Fibroblast of lung (primary cell): Measurements from ENCODE around the gene SEMA7A. TPM values are rescaled to one million over a fixed set of nuclear protein-coding genes. Genes with fewer than 3 reads are reported as not detected.

Source experiments
- DNase-seq, 2 donors: peaks; one replicate each; pipeline versions ENCODE4 v3.0.0 to v3.0.0-alpha.2; 2010; ENCODE audit warnings: low read depth in 2 of 2
- H2AFZ ChIP-seq: 2 replicates; pipeline ENCODE4 v1.5.1; 2012; ENCODE audit warnings: low read length, control low read depth, inconsistent platforms
- H3K27ac ChIP-seq: 2 replicates; pipeline ENCODE4 v1.5.1; 2011; ENCODE audit warnings: low read length, control low read depth; ENCODE audit not compliant: insufficient read depth
- H3K27me3 ChIP-seq: 2 replicates; pipeline ENCODE4 v1.5.1; 2011; ENCODE audit warnings: mild to moderate bottlenecking, low read length; ENCODE audit not compliant: control insufficient read depth, insufficient read depth
- H3K36me3 ChIP-seq: 2 replicates; pipeline ENCODE4 v1.5.1; 2011; ENCODE audit warnings: low read length; ENCODE audit not compliant: control insufficient read depth, insufficient read depth
- H3K4me1 ChIP-seq: 2 replicates; pipeline ENCODE4 v1.5.1; 2011; ENCODE audit warnings: low read length; ENCODE audit not compliant: control insufficient read depth, insufficient read depth; ENCODE audit errors: extremely low read depth
- H3K4me2 ChIP-seq: 2 replicates; pipeline ENCODE4 v1.5.1; 2011; ENCODE audit warnings: low read length, control low read depth; ENCODE audit not compliant: insufficient read depth; ENCODE audit errors: extremely low read depth
- H3K4me3 ChIP-seq, 4 experiments: fragments of 200-600 bp in 1 of 4; sonication (generic) in 1 of 4; replicated peaks in 1 of 4; 2 replicates each; pipeline ENCODE4 v1.5.1; 2011 to 2016; ENCODE audit warnings: low read length in 4 of 4, low read depth in 3 of 4, mild to moderate bottlenecking in 3 of 4, control low read depth in 2 of 4, inconsistent platforms in 1 of 4, mixed read lengths in 1 of 4; ENCODE audit not compliant: insufficient read depth in 1 of 4; ENCODE audit errors: control extremely low read depth in 1 of 4
- H3K79me2 ChIP-seq: 2 replicates; pipeline ENCODE4 v1.5.1; 2012; ENCODE audit warnings: mild to moderate bottlenecking, low read length, inconsistent platforms; ENCODE audit not compliant: control insufficient read depth, insufficient read depth
- H3K9ac ChIP-seq: 2 replicates; pipeline ENCODE4 v1.5.1; 2011; ENCODE audit warnings: mild to moderate bottlenecking, low read length, control low read depth; ENCODE audit not compliant: insufficient read depth
- H3K9me3 ChIP-seq: 2 replicates; pipeline ENCODE4 v1.5.1; 2012; ENCODE audit warnings: low read depth, low read length; ENCODE audit not compliant: control insufficient read depth, insufficient read depth
- H4K20me1 ChIP-seq: 2 replicates; pipeline ENCODE4 v1.5.1; 2011; ENCODE audit warnings: low read length; ENCODE audit not compliant: control insufficient read depth, insufficient read depth; ENCODE audit errors: extremely low read depth
- CTCF ChIP-seq, 2 donors: IDR thresholded peaks in 1 of 2; conservative IDR thresholded peaks in 1 of 2; 1 replicate in 1 of 2; 2 replicates in 1 of 2; pipeline ENCODE4 v1.5.1; 2011 to 2012; ENCODE audit warnings: low read length in 2 of 2, control low read depth in 1 of 2, inconsistent platforms in 1 of 2, low read depth in 1 of 2, mild to moderate bottlenecking in 1 of 2
- EZH2 ChIP-seq: IDR thresholded peaks from 2 replicates; pipeline ENCODE4 v1.5.1; 2012; ENCODE audit warnings: low read length, control low read depth, mild to moderate bottlenecking; ENCODE audit errors: missing control alignments
- polyA plus RNA-seq, 2 donors: library from polyadenylated mRNA; depleted of rRNA in 1 of 2; stranded (reverse) in 1 of 2; unstranded in 1 of 2; fragments of >200 nt; gene quantifications; 2 replicates each; pipeline ENCODE4 v1.2.1, GENCODE V29; 2011 to 2012; ENCODE audit warnings: missing spikeins in 1 of 2
- total RNA-seq: library from RNA; depleted of rRNA; stranded (reverse); fragments of >200 nt; gene quantifications from 2 replicates; pipeline ENCODE4 v1.2.1, GENCODE V29; 2014

Gene SEMA7A
- total and polyA plus RNA-seq, 2 donors (not counting 1 experiment from before 2014, with no cell fraction given), result 5.6 to 12.5 TPM

GRCh38 chr15:74396445-74397238, 37.1 kb downstream of the SEMA7A start:
- TF ChIP-seq CTCF (conservative IDR thresholded peaks at IDR 0.05 in 1 of 2, IDR thresholded peaks at IDR 0.05 in 1 of 2; ENCODE audit: low read depth in 1 of 2, low read length in 2 of 2) (no peak), EZH2 (no peak)
- Histone ChIP-seq H3K79me2 (no peaks in the 10 kb centered on the region), H3K9ac (no peak overlapping the region), H4K20me1 (no peaks in the 10 kb centered on the region), H3K27me3 (no peaks in the 10 kb centered on the region), H3K9me3 (no peaks in the 10 kb centered on the region), H3K27ac (no peak overlapping the region), H3K36me3 (no peaks in the 10 kb centered on the region), H3K4me2 (no peak overlapping the region), H3K4me3 (no peak overlapping the region), H2AFZ (no peak overlapping the region), H3K4me1 (peaks cover 38% of the 10 kb centered on the region)
- DNase-seq, result peak; percentile 33 to 94

- Histone ChIP-seq H3K27ac (no peak overlapping the region), H3K79me2 (no peaks in the 10 kb centered on the region), H3K9me3 (no peaks in the 10 kb centered on the region), H3K4me3 (no peak overlapping the region), H3K36me3 (no peaks in the 10 kb centered on the region), H3K27me3 (no peaks in the 10 kb centered on the region), H4K20me1 (no peaks in the 10 kb centered on the region), H3K4me1 (peaks cover 38% of the 10 kb centered on the region), H3K9ac (no peak overlapping the region), H2AFZ (no peak overlapping the region), H3K4me2 (no peak overlapping the region)
- DNase-seq, result no peak
- no peak for TF ChIP-seq EZH2
- TF ChIP-seq CTCF (conservative IDR thresholded peaks at IDR 0.05 in 1 of 2, IDR thresholded peaks at IDR 0.05 in 1 of 2; ENCODE audit: low read depth in 1 of 2, low read length in 2 of 2), result no peak
Measured at GRCh38 chr15:74396146-74396438, 37.7 kb downstream of the SEMA7A start.

- no peak overlapping the region for H3K4me3 ChIP-seq
- peaks cover 38% of the 10 kb centered on the region for H3K4me1 ChIP-seq
- no peaks in the 10 kb centered on the region for H4K20me1 ChIP-seq
- H3K9me3 ChIP-seq, result no peaks in the 10 kb centered on the region
- H3K27me3 ChIP-seq, result no peaks in the 10 kb centered on the region
- H3K36me3 ChIP-seq, result no peaks in the 10 kb centered on the region
- peak overlapping the region; percentile 10 for H3K27ac ChIP-seq
- no peak overlapping the region for H3K4me2 ChIP-seq
- no peaks in the 10 kb centered on the region for H3K79me2 ChIP-seq
- DNase-seq, result peak in 1 of 2 donors; percentile 18
- H2AFZ ChIP-seq, result no peak overlapping the region
- TF ChIP-seq CTCF (conservative IDR thresholded peaks at IDR 0.05 in 1 of 2, IDR thresholded peaks at IDR 0.05 in 1 of 2; ENCODE audit: low read depth in 1 of 2, low read length in 2 of 2) (no peak), EZH2 (no peak)
- H3K9ac ChIP-seq, result no peak overlapping the region
Measured at GRCh38 chr15:74395319-74396145, 38.2 kb downstream of the SEMA7A start.
